ENCODE measurements around the gene THOC7.

THOC7 gene

DNA sequence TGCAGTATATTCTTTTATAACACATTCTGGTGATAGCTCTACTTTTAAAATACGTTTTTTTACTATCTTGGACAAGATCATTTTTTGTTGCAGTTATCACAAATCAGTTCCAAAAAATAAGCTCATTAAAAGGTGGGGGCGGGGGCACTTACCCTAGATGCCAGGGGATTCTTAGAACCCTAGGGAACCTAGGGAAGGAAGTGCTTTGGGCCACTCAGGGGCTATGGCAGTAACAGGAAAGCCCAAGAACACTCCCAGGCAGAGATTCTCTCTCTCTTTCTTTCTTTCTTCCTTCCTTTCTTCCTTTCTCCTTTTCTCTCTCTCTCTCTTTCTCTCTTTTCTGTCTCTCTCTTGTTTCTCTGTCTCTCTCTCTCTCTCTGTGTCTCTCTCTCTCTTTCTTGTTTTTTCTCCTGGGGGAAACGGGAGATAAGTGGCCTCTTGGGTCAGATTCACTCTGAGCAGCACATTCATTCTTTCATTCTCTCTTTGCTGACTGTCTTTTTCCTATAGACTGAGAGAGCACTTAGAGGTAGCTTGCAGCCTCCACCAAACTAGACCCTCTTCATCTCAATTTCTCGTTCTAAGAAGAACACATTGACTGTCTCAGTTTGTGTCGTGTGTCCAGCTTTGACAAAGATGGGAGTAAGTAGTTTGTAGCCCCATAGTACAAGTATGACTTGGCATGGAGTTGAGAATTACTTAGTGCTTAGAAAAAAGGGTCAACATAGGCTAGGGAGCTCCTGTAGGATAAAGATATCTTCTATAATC lies 32.0 kb upstream of the THOC7 start:
- no peaks in the 10 kb centered on the region for H3K4me1 ChIP-seq (ENCODE audit: insufficient read depth, insufficient read length)
- no peak for TF ChIP-seq SUZ12 (IDR thresholded peaks at IDR 0.05; ENCODE audit: extremely low read depth, insufficient read depth, insufficient read length)
- no peak for TF ChIP-seq YY1 (IDR thresholded peaks at IDR 0.05; ENCODE audit: insufficient read depth, insufficient read length)
- no peak for TF ChIP-seq ZNF274 (IDR thresholded peaks at IDR 0.05; ENCODE audit: low read depth, low read length)
- no peak overlapping the region for H3K4me3 ChIP-seq (ENCODE audit: insufficient read length, low read depth)
- H3K9ac ChIP-seq (ENCODE audit: insufficient read length, low read depth): no peak overlapping the region
- no peaks in the 10 kb centered on the region for H3K9me3 ChIP-seq (ENCODE audit: insufficient read depth, low read length)
- DNase-seq (ENCODE audit: low read depth, low spot score): no peak
- peaks cover 24% of the 10 kb centered on the region for H3K36me3 ChIP-seq (ENCODE audit: insufficient read depth, insufficient read length, low read length)
- no peaks in the 10 kb centered on the region for H3K27me3 ChIP-seq (ENCODE audit: insufficient read depth, insufficient read length)

DNA sequence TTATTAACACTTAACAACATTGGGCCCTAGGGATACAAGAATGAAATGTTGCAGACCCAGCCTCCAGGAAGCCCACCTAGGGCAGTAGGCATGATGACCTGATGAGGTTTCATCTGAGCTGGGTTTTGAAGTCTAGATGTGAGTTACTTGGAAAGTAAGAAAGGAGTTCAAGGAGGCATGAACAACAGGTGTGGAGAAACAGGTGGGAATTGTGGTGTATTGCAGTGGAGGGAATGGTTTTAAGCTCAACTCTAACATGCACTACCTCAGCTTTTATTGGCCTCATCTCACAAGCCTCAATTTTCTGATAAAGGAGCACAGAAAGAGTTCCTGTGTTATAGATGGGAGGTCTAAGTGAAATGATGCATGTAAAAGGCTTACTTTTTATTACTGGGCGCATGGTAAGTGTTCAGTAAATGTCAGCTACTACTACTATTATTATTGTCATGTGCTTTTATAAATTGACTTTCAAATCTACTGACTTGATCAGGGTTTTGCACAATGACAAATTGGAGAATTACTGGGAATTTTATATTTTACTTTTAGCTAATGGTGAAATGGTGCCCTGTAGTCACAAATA lies 29.3 kb upstream of the THOC7 start:
- no peak overlapping the region for H3K4me3 ChIP-seq (ENCODE audit: insufficient read length, low read depth)
- DNase-seq (ENCODE audit: low read depth, low spot score): no peak
- peaks cover 2% of the 10 kb centered on the region for H3K36me3 ChIP-seq (ENCODE audit: insufficient read depth, insufficient read length, low read length)
- no peaks in the 10 kb centered on the region for H3K27me3 ChIP-seq (ENCODE audit: insufficient read depth, insufficient read length)
- TF ChIP-seq ZNF274 (IDR thresholded peaks at IDR 0.05; ENCODE audit: low read depth, low read length) (no peak), YY1 (IDR thresholded peaks at IDR 0.05; ENCODE audit: insufficient read depth, insufficient read length) (no peak), SUZ12 (IDR thresholded peaks at IDR 0.05; ENCODE audit: extremely low read depth, insufficient read depth, insufficient read length) (no peak)
- no peaks in the 10 kb centered on the region for H3K9me3 ChIP-seq (ENCODE audit: insufficient read depth, low read length)
- H3K9ac ChIP-seq (ENCODE audit: insufficient read length, low read depth): no peak overlapping the region
- no peaks in the 10 kb centered on the region for H3K4me1 ChIP-seq (ENCODE audit: insufficient read depth, insufficient read length)

DNA sequence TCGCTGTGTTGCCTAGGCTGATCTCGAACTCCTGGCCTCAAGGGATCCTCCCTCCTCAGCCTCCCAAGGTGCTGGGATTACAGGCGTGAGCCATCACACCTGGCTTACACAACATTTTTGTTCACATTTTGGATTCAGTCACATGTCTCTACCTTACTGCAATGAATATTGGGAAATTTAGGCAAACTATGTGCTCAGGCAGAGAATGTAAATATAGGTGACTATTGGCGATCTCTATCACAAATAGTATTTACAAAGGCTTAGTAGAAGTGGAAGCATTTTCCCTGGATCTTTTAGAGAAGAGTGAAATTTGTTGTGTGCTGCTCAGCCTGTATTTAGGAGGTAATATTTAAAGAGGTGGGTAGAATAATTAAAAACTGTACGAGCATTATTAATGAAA lies 27.9 kb upstream of the THOC7 start:
- Histone ChIP-seq H3K9ac (ENCODE audit: insufficient read length, low read depth) (no peak overlapping the region), H3K36me3 (ENCODE audit: insufficient read depth, insufficient read length, low read length) (peaks cover 2% of the 10 kb centered on the region), H3K9me3 (ENCODE audit: insufficient read depth, low read length) (no peaks in the 10 kb centered on the region), H3K4me1 (ENCODE audit: insufficient read depth, insufficient read length) (no peaks in the 10 kb centered on the region), H3K27me3 (ENCODE audit: insufficient read depth, insufficient read length) (no peaks in the 10 kb centered on the region), H3K4me3 (ENCODE audit: insufficient read length, low read depth) (no peak overlapping the region)
- no peak for DNase-seq (ENCODE audit: low read depth, low spot score)
- TF ChIP-seq ZNF274 (IDR thresholded peaks at IDR 0.05; ENCODE audit: low read depth, low read length) (no peak), SUZ12 (IDR thresholded peaks at IDR 0.05; ENCODE audit: extremely low read depth, insufficient read depth, insufficient read length) (no peak)

DNA sequence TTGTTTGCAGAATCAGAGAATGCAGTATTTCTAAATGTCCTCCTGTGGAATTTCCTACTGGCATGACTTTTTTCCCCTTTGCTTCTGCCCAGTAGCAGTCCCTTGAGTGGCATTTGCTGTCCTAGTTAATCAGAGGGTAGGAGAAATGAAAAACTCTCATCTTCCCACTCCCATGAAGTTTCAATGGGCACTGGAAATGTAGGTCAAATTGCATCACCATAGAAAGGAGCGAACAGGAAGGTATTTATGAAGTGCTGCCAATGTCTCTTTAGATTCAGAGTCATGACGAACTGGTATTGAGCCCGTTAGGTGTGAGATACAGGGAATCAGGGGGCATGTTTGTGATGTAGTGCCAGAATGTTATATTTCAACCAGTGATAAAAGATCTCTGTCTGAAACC lies 23.3 kb upstream of the THOC7 start:
- Histone ChIP-seq H3K4me1 (ENCODE audit: insufficient read depth, insufficient read length) (no peaks in the 10 kb centered on the region), H3K9ac (ENCODE audit: insufficient read length, low read depth) (no peak overlapping the region), H3K4me3 (ENCODE audit: insufficient read length, low read depth) (no peak overlapping the region), H3K9me3 (ENCODE audit: insufficient read depth, low read length) (no peaks in the 10 kb centered on the region), H3K27me3 (ENCODE audit: insufficient read depth, insufficient read length) (no peaks in the 10 kb centered on the region), H3K36me3 (ENCODE audit: insufficient read depth, insufficient read length, low read length) (peaks cover 2% of the 10 kb centered on the region)
- TF ChIP-seq SUZ12 (IDR thresholded peaks at IDR 0.05; ENCODE audit: extremely low read depth, insufficient read depth, insufficient read length): no peak
- DNase-seq (ENCODE audit: low read depth, low spot score): no peak

- TF ChIP-seq YY1 (IDR thresholded peaks at IDR 0.05; ENCODE audit: insufficient read depth, insufficient read length): no peak
- no peak for TF ChIP-seq ZNF274 (IDR thresholded peaks at IDR 0.05; ENCODE audit: low read depth, low read length)
- no peak for TF ChIP-seq SUZ12 (IDR thresholded peaks at IDR 0.05; ENCODE audit: extremely low read depth, insufficient read depth, insufficient read length)
- Histone ChIP-seq H3K4me3 (ENCODE audit: insufficient read length, low read depth) (no peak overlapping the region), H3K9me3 (ENCODE audit: insufficient read depth, low read length) (no peaks in the 10 kb centered on the region), H3K9ac (ENCODE audit: insufficient read length, low read depth) (no peak overlapping the region), H3K4me1 (ENCODE audit: insufficient read depth, insufficient read length) (no peaks in the 10 kb centered on the region), H3K27me3 (ENCODE audit: insufficient read depth, insufficient read length) (no peaks in the 10 kb centered on the region), H3K36me3 (ENCODE audit: insufficient read depth, insufficient read length, low read length) (peaks cover 2% of the 10 kb centered on the region)
- no peak for DNase-seq (ENCODE audit: low read depth, low spot score)
Measured at GRCh38 chr3:63880653-63881052, 17.0 kb upstream of the THOC7 start.

DNA sequence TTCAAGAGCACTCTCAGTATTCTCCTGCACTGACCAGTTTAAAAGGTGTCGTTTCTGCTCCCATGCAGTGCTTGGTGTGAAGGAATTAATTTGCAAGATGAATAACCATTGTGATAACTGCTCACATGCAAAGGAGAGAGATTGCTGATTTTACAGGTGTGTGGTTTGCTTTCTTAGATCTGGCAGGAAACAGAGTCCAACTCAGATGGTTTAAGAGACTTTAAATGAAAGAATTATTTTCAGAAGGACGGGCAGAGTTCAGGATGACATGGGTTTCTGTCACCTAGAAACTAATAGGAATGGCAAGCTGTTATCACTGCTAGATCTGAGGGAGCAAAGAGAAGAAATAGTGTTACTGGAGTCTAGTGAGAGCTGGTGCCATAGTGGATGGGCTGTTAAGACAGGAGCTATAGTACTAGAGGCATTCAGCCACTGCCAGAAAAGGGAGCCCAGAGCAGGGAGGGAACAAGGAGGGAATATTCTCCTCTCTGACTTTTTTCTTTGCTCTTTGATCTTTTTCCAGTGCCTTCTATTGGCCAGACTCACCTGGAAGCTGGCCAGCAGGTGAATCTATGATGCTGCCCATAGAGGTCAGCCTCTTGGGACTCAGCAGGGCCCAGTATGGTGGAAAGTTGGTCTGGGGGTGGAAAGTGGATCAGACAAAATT lies 14.9 kb upstream of the THOC7 start:
- Histone ChIP-seq H3K9ac (ENCODE audit: insufficient read length, low read depth) (no peak overlapping the region), H3K4me1 (ENCODE audit: insufficient read depth, insufficient read length) (no peaks in the 10 kb centered on the region), H3K4me3 (ENCODE audit: insufficient read length, low read depth) (no peak overlapping the region), H3K36me3 (ENCODE audit: insufficient read depth, insufficient read length, low read length) (peaks cover 3% of the 10 kb centered on the region), H3K9me3 (ENCODE audit: insufficient read depth, low read length) (no peaks in the 10 kb centered on the region), H3K27me3 (ENCODE audit: insufficient read depth, insufficient read length) (no peaks in the 10 kb centered on the region)
- no peak for DNase-seq (ENCODE audit: low read depth, low spot score)
- TF ChIP-seq ZNF274 (IDR thresholded peaks at IDR 0.05; ENCODE audit: low read depth, low read length): no peak
- TF ChIP-seq YY1 (IDR thresholded peaks at IDR 0.05; ENCODE audit: insufficient read depth, insufficient read length): no peak
- TF ChIP-seq SUZ12 (IDR thresholded peaks at IDR 0.05; ENCODE audit: extremely low read depth, insufficient read depth, insufficient read length): no peak

GRCh38 chr3:63877737-63878393 lies 14.3 kb upstream of the THOC7 start:
- H3K9ac ChIP-seq (ENCODE audit: insufficient read length, low read depth): no peak overlapping the region
- no peaks in the 10 kb centered on the region for H3K9me3 ChIP-seq (ENCODE audit: insufficient read depth, low read length)
- peaks cover 4% of the 10 kb centered on the region for H3K36me3 ChIP-seq (ENCODE audit: insufficient read depth, insufficient read length, low read length)
- H3K4me1 ChIP-seq (ENCODE audit: insufficient read depth, insufficient read length): no peaks in the 10 kb centered on the region
- H3K4me3 ChIP-seq (ENCODE audit: insufficient read length, low read depth): no peak overlapping the region
- H3K27me3 ChIP-seq (ENCODE audit: insufficient read depth, insufficient read length): no peaks in the 10 kb centered on the region
- DNase-seq (ENCODE audit: low read depth, low spot score): no peak
- TF ChIP-seq ZNF274 (IDR thresholded peaks at IDR 0.05; ENCODE audit: low read depth, low read length) (no peak), YY1 (IDR thresholded peaks at IDR 0.05; ENCODE audit: insufficient read depth, insufficient read length) (no peak), SUZ12 (IDR thresholded peaks at IDR 0.05; ENCODE audit: extremely low read depth, insufficient read depth, insufficient read length) (no peak)

All from NT2/D1 (cell line).